K562 (cell line): Measurements from ENCODE around the gene NMT1. TPM values are rescaled to one million over a fixed set of nuclear protein-coding genes. Genes with fewer than 3 reads are reported as not detected.

Experiments used
- ASH1L ChIP-seq: fragments of 450-650 bp; IDR thresholded peaks from 2 replicates; pipeline ENCODE4 v1.6.1; 2018; ENCODE audit warnings: borderline replicate concordance, mild to moderate bottlenecking, low read depth; ENCODE audit not compliant: partially characterized antibody
- CBFA2T3 ChIP-seq: fragments of 450-650 bp; IDR thresholded peaks from 2 replicates; pipeline ENCODE4 v1.6.1; 2017
- CXXC5 ChIP-seq: fragments of 250-450 bp; sonication (Bioruptor Pico); IDR thresholded peaks from 2 replicates; pipeline ENCODE4 v1.8.0; 2022; ENCODE audit warnings: inconsistent platforms, mild to moderate bottlenecking, moderate library complexity
- ETV5 ChIP-seq: sonication (generic); formaldehyde crosslinking; IDR thresholded peaks from 2 replicates; pipeline ENCODE4 v1.4.0; 2020; ENCODE audit warnings: low read depth, mild to moderate bottlenecking, missing genetic modification reagents
- HDAC1 ChIP-seq, 2 experiments: fragments of 450-650 bp; IDR thresholded peaks; 2 replicates each; pipeline ENCODE4 v1.6.1; 2016 to 2017; ENCODE audit warnings: inconsistent platforms in 1 of 2, mild to moderate bottlenecking in 1 of 2, moderate library complexity in 1 of 2
- HIVEP1 ChIP-seq: fragments of 250-450 bp; sonication (Bioruptor Pico); IDR thresholded peaks from 2 replicates; pipeline ENCODE4 v1.4.0; 2020; ENCODE audit warnings: mild to moderate bottlenecking
- JUND ChIP-seq, 2 experiments: IDR thresholded peaks; 2 replicates in 1 of 2; 3 replicates in 1 of 2; pipeline ENCODE4 v1.6.1; 2011; ENCODE audit warnings: borderline replicate concordance in 2 of 2, low read depth in 2 of 2, low read length in 2 of 2, improper control_type of control experiment in 1 of 2, missing biosample characterization in 1 of 2, missing genetic modification characterization in 1 of 2, missing genetic modification reagents in 1 of 2
- MEIS2 ChIP-seq: fragments of 450-650 bp; IDR thresholded peaks from 2 replicates; pipeline ENCODE4 v1.6.1; 2014; ENCODE audit warnings: mild to moderate bottlenecking; ENCODE audit not compliant: partially characterized antibody
- MYC ChIP-seq, 2 experiments: fragments of 250-450 bp in 1 of 2; sonication (Bioruptor Pico) in 1 of 2; IDR thresholded peaks; 2 replicates each; pipeline versions ENCODE4 v1.5.1 to v1.6.1; 2012 to 2021; ENCODE audit warnings: low read depth in 2 of 2, borderline replicate concordance in 1 of 2, improper control_type of control experiment in 1 of 2, low read length in 1 of 2, mild to moderate bottlenecking in 1 of 2, moderate library complexity in 1 of 2
- NRF1 ChIP-seq, 2 experiments: fragments of 450-650 bp; IDR thresholded peaks in 1 of 2; conservative IDR thresholded peaks in 1 of 2; 2 replicates each; pipeline ENCODE4 v1.6.1; 2014; ENCODE audit warnings: mild to moderate bottlenecking in 2 of 2
- PHF21A ChIP-seq: fragments of 450-650 bp; IDR thresholded peaks from 2 replicates; pipeline ENCODE4 v1.6.1; 2017; ENCODE audit warnings: low read depth, borderline replicate concordance
- YY1 ChIP-seq, 3 experiments: IDR thresholded peaks; 2 replicates each; pipeline ENCODE4 v1.6.1; 2011; ENCODE audit warnings: low read length in 2 of 3, mild to moderate bottlenecking in 2 of 3, moderate library complexity in 2 of 3, borderline replicate concordance in 1 of 3, control low read depth in 1 of 3, low read depth in 1 of 3; ENCODE audit not compliant: insufficient read depth in 3 of 3, insufficient replicate concordance in 2 of 3, control insufficient read depth in 1 of 3, insufficient read length in 1 of 3; ENCODE audit errors: extremely low read depth in 1 of 3
- ZBTB17 ChIP-seq: fragments of 450-650 bp; formaldehyde crosslinking; IDR thresholded peaks from 2 replicates; pipeline ENCODE4 v1.4.0; 2020; ENCODE audit warnings: mild to moderate bottlenecking
- ZC3H11A ChIP-seq: IDR thresholded peaks from 2 replicates; pipeline ENCODE4 v1.6.1; 2012; ENCODE audit warnings: low read depth, low read length, improper control_type of control experiment
- ZNF124 ChIP-seq: sonication (generic); formaldehyde crosslinking; IDR thresholded peaks from 2 replicates; pipeline ENCODE4 v1.8.1; 2022; ENCODE audit warnings: missing genetic modification reagents
- ZNF57 ChIP-seq: fragments of 450-650 bp; formaldehyde crosslinking; IDR thresholded peaks from 2 replicates; pipeline ENCODE4 v1.4.0; 2020; ENCODE audit warnings: mild to moderate bottlenecking, moderate library complexity
- polyA plus RNA-seq, 8 experiments: library from polyadenylated mRNA; depleted of rRNA in 4 of 8; stranded (reverse) in 5 of 8; unstranded in 3 of 8; fragments of >200 nt; fragmentation: Nextera tagmentation in 2 of 8; fragmentation: Illumina TruSeq in 1 of 8; extraction: Ambion mirVana in 2 of 8; extraction: Trizol in 1 of 8; gene quantifications; 2 replicates each; pipeline versions ENCODE4 v1.2.1 to v1.2.3, GENCODE V29; 2011 to 2014; ENCODE audit warnings: inconsistent platforms in 1 of 8, missing spikeins in 1 of 8
- total RNA-seq, 7 experiments: library from RNA; depleted of rRNA in 6 of 7; stranded (reverse); fragments of >200 nt in 6 of 7; fragmentation: Illumina TruSeq in 2 of 7; extraction: Trizol in 2 of 7; gene quantifications; 2 replicates each; pipeline versions ENCODE4 v1.2.1 to v1.2.3, GENCODE V29; 2011 to 2021; ENCODE audit warnings: low replicate concordance in 1 of 7
- TF ChIP-seq, protein P1 (sequence below): fragments of 250-450 bp; sonication (Bioruptor Pico); IDR thresholded peaks from 2 replicates; pipeline ENCODE4 v1.5.0; 2021
- TF ChIP-seq, protein P2 (sequence below): fragments of 450-650 bp; IDR thresholded peaks from 2 replicates; pipeline ENCODE4 v1.6.1; 2016; ENCODE audit warnings: mild to moderate bottlenecking
- TF ChIP-seq, protein P3 (sequence below), 2 experiments: fragments of 250-450 bp in 1 of 2; fragments of 450-650 bp in 1 of 2; sonication (Bioruptor Pico) in 1 of 2; IDR thresholded peaks; 2 replicates each; pipeline versions ENCODE4 v1.6.1 to v1.8.0; 2016 to 2021; ENCODE audit warnings: mild to moderate bottlenecking in 2 of 2, moderate library complexity in 2 of 2, missing compliant biosample characterization in 1 of 2, missing genetic modification characterization in 1 of 2

NMT1 gene
- total and polyA plus RNA-seq, 9 of the 15 experiments (the other 6 are each of a cell fraction or from before 2014, with no cell fraction given) = 86.7 to 569 (median 213) TPM

DNA sequence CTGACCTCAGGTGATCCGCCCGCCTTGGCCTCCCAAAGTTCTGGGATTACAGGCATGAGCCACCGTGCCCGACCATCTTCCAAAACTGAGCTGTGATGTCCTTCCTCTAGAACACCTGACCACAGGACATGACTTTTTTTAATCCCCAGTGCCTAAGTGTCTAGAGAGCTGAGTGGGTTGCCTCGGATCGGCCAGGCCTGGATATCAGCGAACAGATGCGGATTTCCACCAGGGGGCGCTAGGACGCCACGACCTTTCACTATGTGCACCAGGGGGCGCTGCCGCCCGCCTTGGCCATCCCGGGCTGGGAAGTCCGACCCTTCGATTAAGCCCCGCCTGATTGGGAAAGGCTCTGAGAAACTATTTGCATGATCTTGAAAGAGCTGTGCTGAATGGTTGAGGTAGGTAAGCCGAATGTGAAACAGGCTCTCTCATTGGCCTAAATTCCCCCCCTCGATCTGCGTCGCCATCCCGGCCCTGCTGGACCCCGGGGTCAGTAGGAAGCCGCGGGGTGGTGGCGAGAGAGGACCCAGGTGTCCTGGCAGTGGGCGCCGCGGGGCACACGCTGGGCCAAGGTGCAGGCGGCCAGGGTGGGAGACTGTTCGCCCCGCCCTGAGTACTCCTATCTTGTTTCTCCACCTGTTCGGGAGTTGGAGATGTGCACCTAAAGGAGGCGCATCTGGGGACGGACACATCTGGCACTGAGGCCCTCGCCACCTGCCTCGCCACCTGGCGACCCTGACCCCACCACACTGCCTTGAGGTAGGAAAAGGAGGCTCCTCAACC is 74.3 kb downstream of the NMT1 start, which contains the start of gene ACBD4 (continued):
- peak in 2 of 3 experiments; percentile 37 to 79 for TF ChIP-seq YY1 (IDR thresholded peaks at IDR 0.05; ENCODE audit: borderline replicate concordance in 1 of 3, control insufficient read depth in 1 of 3, extremely low read depth in 1 of 3, insufficient read depth in 3 of 3, insufficient read length in 1 of 3, insufficient replicate concordance in 2 of 3, low read depth in 1 of 3, low read length in 2 of 3)
- peak; percentile 91 for TF ChIP-seq ASH1L
- TF ChIP-seq NRF1 (conservative IDR thresholded peaks at IDR 0.05 in 1 of 2, IDR thresholded peaks at IDR 0.05 in 1 of 2) = peak; percentile 31 to 53; a peak in 3 of 4 replicates
- TF ChIP-seq HDAC1 (IDR thresholded peaks at IDR 0.05) = peak in 1 of 2 experiments; percentile 56; a peak in 2 of 4 replicates
- TF ChIP-seq ZNF57 (CRISPR knock-in tag) = no peak
- 0 out of 2 replicates have a peak, but pooled peaks have one; percentile 64 for TF ChIP-seq PHF21A
- TF ChIP-seq, protein P1, sequence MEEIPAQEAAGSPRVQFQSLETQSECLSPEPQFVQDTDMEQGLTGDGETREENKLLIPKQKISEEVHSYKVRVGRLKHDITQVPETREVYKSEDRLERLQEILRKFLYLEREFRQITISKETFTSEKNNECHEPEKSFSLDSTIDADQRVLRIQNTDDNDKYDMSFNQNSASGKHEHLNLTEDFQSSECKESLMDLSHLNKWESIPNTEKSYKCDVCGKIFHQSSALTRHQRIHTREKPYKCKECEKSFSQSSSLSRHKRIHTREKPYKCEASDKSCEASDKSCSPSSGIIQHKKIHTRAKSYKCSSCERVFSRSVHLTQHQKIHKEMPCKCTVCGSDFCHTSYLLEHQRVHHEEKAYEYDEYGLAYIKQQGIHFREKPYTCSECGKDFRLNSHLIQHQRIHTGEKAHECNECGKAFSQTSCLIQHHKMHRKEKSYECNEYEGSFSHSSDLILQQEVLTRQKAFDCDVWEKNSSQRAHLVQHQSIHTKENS (CRISPR knock-in tag) = no peak
- no peak for TF ChIP-seq ZC3H11A
- no peak for TF ChIP-seq ZBTB17
- no peak for TF ChIP-seq HIVEP1 (CRISPR knock-in tag)
- no peak for TF ChIP-seq ZNF124 (CRISPR knock-in tag)
- peak; percentile 82 for TF ChIP-seq CXXC5 (CRISPR knock-in tag)
- TF ChIP-seq, protein P2, sequence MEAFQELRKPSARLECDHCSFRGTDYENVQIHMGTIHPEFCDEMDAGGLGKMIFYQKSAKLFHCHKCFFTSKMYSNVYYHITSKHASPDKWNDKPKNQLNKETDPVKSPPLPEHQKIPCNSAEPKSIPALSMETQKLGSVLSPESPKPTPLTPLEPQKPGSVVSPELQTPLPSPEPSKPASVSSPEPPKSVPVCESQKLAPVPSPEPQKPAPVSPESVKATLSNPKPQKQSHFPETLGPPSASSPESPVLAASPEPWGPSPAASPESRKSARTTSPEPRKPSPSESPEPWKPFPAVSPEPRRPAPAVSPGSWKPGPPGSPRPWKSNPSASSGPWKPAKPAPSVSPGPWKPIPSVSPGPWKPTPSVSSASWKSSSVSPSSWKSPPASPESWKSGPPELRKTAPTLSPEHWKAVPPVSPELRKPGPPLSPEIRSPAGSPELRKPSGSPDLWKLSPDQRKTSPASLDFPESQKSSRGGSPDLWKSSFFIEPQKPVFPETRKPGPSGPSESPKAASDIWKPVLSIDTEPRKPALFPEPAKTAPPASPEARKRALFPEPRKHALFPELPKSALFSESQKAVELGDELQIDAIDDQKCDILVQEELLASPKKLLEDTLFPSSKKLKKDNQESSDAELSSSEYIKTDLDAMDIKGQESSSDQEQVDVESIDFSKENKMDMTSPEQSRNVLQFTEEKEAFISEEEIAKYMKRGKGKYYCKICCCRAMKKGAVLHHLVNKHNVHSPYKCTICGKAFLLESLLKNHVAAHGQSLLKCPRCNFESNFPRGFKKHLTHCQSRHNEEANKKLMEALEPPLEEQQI = no peak
- TF ChIP-seq JUND (IDR thresholded peaks at IDR 0.05; ENCODE audit: borderline replicate concordance, low read depth, low read length) = peak; percentile 74
- no peak for TF ChIP-seq JUND (tag; IDR thresholded peaks at IDR 0.05; ENCODE audit: borderline replicate concordance, low read depth, low read length)
- peak; percentile 91 for TF ChIP-seq CBFA2T3
- TF ChIP-seq MYC (IDR thresholded peaks at IDR 0.05; ENCODE audit: low read depth, low read length) = peak; percentile 52
- TF ChIP-seq MYC (CRISPR knock-in tag; IDR thresholded peaks at IDR 0.05; ENCODE audit: borderline replicate concordance, low read depth) = no peak
- TF ChIP-seq MEIS2 = peak; percentile 10
- TF ChIP-seq, protein P3, sequence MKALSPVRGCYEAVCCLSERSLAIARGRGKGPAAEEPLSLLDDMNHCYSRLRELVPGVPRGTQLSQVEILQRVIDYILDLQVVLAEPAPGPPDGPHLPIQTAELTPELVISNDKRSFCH (CRISPR knock-in tag; IDR thresholded peaks at IDR 0.05) = no peak
- TF ChIP-seq, protein P3 (tag; IDR thresholded peaks at IDR 0.05) = peak; percentile 93
- no peak for TF ChIP-seq ETV5 (CRISPR knock-in tag)
